ENCODE data around the gene CLTCL1.
"Not testable (repeated sequence)": the region's sequence is repeated elsewhere in the genome, so short reads cannot be mapped to it uniquely, and the experiment has no call there.

CLTCL1 gene

DNA sequence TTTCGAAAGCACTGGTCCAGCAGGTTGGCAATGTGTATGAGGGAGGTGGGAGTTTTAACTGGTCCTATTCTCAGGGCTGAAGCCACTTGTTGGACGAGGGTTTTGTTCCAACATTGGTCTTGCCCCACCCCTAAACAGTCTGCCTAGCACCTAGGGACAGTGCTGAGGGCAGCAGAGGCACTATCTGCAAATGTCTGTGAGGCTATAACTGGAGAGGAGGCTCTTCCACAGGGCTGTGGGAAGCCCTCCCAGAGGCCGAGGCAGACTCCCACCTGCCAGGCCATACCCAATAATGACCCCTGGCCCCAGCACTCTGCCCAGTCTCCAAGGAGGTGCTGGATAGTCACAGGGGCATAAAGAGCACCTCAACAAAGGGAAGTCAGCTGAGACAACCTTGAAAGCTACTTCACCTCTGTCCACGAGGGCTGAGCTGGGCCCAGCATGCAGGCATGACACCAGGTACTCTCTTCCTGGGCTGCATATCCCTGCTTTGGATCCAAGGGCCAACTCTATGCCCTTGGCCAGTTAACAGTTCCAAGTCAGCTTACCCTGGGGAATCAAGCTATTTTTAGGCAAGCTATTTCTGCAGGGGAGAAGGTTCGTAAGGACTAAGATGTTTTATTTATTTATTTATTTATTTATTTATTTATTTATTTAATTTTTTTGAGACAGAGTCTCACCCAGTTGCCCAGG lies 72.8 kb downstream of the CLTCL1 start:
- DNase-seq (ENCODE audit: low read depth in 2 of 2): no peak

DNA sequence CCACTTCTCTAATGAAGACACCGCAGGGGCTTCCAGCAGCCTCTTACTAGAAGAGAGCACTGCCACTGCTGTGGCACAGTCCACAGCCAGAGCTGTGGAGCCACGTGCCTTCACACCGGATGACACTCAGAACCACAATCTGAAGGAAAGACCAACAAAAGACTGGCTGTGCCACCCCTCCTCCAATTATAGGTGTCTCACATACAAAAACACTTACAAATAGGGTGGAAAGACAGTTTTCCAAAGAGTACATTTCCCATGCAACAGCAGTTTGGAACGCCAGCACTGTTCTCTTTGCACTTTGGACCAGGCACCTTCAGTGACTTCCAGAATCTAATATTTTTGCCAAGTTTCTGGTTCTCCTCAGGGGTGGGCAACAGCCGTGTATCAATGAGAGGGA lies 74.9 kb downstream of the CLTCL1 start:
- no peak for DNase-seq (ENCODE audit: low read depth in 2 of 2)

DNA sequence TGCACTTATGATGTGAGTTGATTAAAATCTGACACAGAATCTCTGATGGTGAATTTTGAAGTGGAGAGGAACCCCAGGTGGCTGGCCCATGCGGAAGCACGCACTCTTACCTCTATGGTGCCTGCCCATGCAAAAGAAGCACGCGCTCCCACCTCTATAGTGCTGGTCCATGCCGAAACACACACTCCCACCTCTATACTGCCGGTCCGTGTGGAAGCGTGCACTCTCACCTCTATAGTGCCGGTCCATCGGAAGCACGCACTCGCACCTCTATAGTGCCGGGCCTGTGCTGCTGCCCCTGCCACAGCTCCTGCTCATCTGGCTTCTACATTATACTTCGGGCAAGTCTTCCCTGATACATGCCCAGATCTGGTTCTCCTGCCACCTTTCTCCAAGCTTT lies 76.2 kb downstream of the CLTCL1 start:
- DNase-seq (ENCODE audit: low read depth in 2 of 2): no peak

DNA sequence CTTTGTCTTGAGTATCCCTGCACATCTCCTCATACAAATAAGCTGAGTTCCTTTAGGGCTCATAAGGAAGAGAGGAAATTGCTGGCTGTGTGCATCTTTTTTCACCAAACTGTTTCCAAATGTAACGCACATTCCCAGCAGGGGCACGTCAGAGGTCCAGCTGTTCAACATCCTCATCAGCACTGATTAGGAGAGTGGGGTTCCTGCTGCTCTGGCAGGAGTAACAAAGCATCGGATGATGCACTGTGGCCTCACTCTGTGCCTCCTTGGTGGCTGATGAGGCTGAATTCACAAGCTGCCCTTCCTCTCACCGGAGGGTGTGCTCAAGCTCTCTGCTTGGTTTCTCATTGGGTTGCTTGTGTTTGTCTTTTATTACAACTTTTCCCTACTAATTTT lies 77.4 kb downstream of the CLTCL1 start:
- no peak for DNase-seq (ENCODE audit: low read depth in 2 of 2)

DNA sequence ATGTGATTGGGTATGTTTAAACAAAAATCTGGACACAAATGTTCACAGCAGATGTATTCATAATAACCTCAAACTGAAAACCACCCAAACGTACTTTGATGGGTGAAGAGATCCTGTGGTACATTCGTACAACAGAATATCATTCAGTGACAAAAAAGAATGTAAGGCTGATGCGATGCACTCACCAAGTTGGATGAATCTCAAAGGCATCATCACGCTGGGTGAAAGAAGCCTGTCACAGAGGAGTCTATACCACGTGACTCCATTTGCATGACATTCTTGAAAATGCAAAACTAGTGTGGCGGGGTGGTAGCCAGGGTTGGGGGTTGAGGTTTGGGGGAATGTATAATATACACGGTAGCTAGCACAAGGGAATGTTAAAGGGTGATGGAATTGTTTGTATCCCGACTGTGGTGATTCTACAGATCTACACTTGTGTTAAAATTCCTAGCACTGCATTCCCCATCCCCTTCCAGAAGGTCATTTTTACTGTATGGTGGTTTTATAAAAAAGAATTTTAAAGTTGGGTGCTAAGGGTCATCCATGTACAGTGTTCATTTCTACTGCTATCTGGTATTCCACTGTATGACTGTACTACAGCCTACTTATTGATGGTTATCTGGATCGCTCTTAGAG lies 78.0 kb downstream of the CLTCL1 start:
- DNase-seq (ENCODE audit: low read depth in 2 of 2): no peak

DNA sequence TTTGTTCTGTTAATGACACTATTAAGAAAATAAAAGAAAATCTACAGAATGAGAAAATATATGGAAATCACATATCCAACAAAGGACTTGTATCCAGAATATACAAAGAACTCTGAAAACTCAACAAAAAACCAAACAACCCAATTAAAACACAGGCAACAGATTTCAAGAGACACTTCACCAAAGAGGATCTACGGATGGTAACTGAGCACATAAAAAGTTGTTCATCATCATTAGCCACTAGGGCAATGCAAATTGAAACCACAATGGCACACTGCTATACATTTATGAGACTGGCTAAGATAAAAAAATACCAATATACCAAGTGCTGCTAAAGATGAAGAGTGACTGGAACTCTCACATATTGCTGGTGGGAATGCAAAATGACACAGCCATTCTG lies 78.5 kb downstream of the CLTCL1 start:
- DNase-seq (ENCODE audit: low read depth in 2 of 2): no peak

DNA sequence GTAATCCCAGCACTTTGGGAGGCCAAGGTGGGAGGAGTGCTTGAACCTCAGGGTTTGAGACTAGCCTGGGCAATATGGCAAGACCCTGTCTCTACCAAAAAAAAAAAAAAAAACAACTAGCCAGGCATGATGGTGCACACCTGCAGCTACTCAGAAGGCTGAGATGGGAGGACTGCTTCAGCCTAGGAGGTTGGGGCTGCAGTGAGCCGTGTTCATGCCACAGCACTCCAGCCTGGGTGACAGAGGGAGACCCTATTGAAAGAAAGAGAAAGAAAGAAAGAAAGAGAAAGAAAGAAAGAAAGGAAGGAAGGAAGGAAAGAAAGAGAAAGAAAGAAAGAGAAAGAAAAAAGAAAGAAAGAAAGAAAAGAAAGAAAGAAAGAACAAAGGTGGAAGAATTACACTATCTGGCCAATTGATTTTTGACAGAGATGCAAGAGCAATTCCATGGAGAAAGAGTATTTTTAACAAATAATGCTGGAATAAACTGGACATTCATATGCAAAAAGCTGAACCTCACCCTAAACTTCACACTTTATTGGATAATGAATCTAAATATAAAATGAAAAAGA lies 79.1 kb downstream of the CLTCL1 start:
- no peak for DNase-seq (ENCODE audit: low read depth in 2 of 2)

DNA sequence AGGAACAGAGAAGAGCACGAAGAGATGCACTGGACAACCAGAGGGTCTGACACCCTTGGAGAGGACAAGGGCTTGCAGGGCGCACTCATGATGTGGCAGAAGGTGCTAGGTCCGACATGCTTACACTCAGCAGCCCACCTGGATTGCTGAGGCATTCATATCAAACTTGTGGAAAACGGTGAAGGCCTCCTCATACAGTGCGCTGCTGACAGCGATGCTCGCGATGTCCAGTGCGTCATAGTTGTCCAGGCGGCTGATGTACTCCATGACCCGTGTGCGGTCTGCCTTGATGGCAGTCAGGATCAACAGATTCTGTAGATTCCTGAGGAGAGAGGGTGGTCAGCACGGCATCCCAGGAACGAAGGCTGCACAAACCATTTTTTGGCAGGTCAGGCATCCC lies 81.3 kb downstream of the CLTCL1 start:
- DNase-seq (ENCODE audit: low read depth in 2 of 2): no peak

DNA sequence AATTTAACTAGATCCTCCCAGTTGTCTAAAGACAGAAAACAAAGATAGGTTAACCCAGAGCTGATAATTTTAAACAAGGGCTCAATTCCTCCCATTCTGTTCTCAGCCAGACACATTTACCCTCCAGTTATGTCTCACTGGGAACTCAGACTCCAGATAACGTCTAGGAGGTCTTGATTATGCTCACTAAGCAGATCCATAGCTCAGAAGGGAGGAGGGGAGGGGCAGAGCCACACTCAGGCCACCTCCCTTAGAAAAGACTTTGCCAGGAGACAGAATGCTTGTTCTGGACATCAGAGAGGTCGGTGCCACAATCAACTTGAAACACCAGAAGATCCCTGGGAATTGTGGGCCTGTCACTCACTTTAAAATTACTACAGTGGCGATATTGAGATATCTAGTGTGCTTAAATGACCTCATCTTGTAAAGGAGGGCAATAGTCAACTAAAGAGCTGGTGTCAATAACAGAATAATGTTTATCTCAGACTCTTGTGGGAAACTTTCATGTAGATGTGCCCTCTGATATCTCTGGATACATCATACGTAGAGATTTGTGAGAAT lies 83.2 kb downstream of the CLTCL1 start:
- DNase-seq (ENCODE audit: low read depth in 2 of 2): no peak

DNA sequence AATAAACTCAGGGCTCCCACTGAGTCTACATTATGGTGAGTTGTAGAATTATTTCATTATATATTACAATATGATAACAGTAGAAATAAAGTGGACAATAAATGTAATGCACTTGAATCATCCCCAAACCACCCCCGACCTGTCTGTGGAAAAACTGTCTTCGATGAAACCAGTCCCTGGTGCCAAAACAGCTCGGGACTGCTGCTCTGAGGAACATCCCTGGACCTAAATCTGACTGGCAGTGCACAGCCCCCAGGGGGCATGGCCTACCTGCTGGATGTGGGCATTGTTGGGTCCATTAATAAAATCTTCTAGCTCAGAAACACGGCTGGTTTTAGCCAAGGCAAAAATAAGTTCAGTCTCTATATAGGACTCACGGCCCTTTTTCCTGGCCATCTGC lies 83.6 kb downstream of the CLTCL1 start:
- DNase-seq (ENCODE audit: low read depth in 2 of 2): no peak

DNA sequence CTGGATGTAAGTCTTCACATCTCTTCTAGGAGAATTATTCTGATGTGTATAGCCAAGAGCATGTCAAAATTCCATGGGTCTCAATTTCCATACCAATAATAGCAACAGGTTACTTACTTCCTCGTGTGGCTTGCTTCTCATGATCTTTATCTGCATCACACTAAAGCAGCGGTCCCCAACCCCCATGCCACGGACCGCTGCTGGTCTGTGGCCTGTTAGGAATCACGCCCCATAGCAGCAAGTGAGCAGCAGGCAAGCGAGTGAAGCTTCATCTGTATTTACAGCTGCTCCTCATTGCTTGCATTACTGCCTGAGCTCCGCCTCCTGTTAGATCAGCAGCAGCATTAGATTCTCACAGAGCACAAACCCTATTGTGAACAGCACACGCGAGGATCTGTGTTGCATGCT lies 84.1 kb downstream of the CLTCL1 start:
- no peak for DNase-seq (ENCODE audit: low read depth in 2 of 2)

DNA sequence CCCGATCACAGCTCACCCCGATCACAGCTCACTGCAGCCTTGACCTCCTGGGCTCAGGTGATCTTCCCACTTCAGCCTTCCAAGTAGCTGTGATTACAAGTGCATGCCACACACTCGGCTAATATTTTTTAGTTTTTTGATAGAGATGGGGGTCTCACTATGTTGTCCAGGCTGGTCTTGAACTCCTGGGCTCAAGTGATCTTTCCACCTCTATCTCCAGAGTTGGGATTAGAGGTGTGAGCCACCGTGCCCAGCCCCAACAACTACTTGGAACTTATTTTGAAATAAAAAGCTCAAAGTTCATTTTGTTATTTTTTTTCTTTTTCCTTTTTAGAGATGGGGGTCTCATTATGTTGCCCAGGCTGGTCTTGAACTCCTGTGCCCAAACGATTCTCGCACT lies 85.2 kb downstream of the CLTCL1 start:
- no peak for DNase-seq (ENCODE audit: low read depth in 2 of 2)

DNA sequence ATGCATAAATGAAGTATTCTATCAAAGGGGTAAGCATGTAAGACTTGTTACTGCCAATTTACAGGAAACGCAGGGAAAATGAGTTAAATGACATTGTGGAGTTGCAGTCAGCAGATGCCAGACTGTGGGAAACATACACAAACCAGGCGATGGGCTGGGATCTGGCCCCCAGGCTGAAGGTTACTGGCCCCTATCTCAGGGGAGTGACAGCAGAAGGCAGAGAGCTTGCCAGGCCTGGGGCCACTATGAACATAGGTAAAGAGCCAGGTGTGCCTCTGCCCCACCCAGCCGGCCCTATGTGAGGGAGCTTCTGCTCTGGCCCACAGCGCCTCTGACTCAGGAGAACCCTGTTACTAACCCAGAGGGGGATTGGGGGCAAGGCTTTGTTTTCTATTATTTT lies 86.9 kb downstream of the CLTCL1 start:
- DNase-seq (ENCODE audit: low read depth in 2 of 2): no peak

DNA sequence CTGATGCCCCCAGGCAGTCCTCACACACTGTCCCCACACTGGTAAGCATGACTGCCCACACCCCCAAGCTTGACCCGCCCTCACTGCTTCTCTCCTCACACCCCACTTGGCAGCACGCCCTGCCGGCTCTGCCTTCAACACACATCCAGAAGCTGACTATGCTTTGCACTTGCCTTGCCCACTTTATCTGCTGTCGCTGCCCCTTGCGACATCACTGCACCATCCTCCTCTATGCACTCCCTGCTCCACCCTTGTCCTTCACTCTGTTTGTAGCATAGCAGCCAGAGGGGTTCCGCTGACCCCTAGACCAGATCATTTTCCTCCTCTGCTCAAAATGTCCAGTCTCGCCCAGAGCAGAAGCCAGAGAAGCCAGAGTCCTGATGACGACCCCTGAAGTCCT lies 87.7 kb downstream of the CLTCL1 start:
- DNase-seq (ENCODE audit: low read depth in 2 of 2): no peak

DNA sequence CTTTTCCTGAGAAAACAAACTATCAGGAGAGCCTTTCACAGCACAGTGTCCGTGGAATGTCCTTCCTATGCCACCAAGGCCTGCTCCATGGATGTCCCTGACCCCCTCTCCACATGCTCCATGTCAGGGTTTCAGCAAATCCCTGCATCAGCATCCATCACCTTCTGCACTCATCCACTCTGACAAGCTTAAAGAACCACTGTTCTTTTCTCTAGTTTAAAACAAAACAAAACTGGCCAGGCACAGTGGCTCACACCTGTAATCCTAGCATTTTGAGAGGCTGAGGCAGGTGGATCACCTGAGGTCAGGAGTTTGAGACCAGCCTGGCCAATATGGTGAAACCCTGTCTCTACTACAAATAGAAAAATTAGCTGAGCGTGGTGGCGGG lies 88.7 kb downstream of the CLTCL1 start:
- not testable (repeated sequence) for DNase-seq (ENCODE audit: low read depth in 2 of 2)

DNA sequence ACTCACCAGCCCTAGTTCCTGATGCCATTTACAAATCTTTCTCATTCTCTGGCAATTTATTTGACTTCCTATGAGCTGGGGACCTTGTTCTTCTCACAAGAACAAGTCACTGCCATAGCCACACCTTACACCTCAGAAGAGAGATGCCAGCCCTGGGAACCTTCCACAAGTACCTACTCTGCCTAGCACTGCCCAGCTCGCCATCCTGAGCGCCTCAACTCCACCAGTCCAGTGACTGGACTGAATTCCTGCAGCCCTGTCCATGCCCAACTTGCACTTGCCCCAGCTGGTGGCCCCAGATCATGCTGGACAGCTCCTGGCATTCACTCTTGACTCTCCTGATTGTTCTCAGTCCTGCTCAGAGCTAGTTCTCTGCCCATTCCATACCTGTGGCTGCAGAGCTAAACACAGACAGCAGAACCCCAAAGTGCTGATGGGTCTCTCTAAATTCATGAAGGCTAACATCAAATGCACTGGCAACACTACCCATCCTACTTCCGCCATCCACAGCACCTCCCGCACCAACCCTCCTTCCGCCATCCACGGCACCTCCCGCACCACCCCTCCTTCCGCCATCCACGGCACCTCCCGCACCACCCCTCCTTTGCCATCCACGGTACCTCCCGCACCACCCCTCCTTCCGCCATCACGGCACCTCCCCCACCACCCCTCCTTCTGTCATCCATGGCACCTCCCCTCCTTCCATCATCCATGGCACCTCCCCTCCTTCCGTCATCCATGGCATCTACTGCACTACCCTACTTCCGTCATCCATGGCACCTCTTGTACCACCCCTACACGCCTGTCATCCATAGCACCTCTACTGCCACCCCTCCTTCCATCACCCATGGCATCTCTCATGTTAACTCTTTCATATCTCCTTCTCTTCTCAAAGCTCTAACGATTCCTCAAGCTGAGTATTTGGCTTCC lies 89.4 kb downstream of the CLTCL1 start:
- no peak for DNase-seq (ENCODE audit: low read depth in 2 of 2)

DNA sequence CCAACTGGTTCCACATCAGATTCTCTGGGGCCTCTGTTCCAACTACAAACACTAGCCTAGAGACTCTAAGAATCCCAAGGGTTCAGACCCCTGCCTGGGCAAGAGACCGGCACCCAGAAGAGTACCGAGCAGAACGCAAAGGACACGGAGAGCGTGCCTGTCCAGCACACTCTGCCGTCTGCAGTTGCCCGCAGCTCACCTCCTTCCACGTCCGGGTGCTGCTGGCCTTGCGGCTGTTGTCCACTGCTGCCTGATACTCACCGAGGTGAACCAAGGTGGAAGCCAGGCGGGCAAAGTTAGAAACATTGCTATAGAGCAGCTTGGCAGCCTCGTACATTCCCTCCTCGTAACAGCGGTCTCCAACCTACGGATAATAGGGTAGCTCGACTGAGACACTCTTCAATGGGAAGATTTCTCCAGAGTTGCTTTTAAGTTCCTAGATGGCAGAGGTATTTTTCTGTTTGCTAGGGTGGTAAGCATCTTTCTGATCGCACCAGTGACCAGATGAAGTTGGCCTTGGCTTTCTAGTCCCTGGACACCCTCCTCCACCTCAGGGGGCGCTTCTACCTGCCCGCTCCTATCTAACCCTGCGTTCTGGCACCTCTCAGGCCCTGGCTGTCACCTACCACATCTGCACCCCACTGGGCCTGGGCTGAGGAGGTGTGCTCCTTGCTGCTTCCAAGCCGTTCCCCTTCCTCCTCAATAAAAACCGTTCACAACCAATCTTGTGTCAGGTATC lies 90.2 kb downstream of the CLTCL1 start:
- no peak for DNase-seq (ENCODE audit: low read depth in 2 of 2)

DNA sequence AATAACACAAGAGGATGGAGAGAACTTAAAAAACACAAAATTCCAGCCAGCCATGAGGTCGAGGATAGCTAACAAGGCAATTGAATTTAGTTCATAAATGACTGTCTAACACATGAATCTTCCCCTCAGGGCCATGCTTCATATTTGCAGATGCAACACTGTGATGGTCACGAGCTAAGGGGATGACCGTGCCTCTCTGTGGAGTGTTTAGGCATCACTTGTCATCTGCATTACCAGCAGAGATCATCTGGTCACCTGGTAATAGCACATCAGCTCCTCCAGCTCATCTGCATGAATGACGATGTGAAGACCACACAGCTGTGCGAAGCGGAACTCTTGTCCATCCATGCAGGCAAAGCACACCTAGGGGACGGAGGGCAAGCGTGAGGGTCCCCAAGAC lies 92.0 kb downstream of the CLTCL1 start:
- no peak for DNase-seq (ENCODE audit: low read depth in 2 of 2)

DNA sequence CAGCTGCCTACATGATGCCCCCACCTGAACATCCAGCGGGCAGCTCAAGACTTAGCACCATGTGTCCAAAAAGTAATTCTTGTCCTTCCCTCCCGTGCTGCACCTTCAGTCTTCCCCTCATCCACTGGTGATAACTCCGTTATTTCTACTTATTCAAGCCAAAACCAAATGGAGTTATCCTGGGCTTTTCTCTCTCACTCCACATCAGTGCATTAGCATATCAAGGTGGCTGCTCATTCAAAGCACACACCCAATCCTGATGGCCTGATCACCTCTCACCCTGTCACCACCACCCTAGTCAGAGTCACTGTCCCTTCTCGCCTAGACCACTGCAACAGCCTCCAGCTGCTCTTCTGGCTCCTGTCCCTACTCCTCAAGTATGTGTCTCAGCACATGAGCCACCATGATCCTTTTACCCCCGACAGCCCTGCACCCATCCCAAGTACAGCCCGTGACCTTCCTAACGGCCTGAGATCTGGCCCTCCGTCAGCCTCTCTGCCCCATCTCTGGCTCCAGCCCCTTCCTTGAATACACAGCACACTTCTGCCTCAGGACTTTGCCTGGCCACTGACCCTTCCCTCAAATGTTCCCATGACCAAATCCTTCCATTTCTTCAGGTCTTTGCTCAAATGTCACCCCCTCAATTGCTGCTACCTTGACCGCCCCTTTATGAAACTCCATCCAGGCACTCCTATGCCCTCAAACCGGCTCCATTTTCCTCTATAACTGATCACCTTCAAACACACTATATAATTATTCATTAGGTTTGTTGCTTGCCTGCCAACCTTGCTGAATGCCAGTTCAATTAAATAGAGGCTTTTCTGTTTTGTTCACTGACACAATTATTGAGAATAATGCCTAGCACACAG lies 93.3 kb downstream of the CLTCL1 start:
- DNase-seq (ENCODE audit: low read depth in 2 of 2): no peak

DNA sequence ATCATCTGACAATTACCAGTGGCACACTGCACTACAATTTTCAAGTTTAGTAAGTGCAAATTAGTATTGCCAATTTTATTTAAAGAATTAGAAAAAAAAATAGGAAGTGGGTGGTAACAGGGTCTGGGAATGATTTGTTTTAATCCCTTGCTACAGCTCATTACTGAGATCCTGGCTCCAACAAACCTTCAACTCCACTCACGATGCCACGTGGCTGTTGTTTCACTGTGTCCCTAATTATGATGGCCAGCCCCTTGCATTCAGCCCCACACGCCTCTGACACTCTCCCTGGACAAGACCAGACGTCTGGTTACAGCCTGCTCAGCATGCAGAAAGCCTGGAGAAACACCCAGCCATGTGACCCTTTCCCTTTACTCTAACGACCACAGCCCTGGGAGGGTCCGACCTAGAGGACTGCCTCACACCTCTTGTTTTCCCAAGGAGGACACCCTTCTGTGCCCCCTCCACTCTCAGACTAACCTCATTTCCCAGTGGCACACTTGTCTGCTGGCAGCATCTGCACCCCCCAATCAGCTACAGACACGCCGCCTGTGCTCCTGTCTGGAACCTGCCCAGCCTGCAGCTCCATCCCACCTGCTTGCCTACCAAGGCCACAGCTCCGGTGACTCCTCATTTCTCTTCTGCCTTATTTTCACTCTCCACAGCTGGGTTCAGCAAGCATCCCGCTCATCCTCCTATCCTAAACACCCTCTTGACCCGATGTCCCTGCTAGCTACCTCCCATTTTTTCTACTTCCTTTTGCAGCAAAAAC lies 94.5 kb downstream of the CLTCL1 start:
- no peak for DNase-seq (ENCODE audit: low read depth in 2 of 2)

All from stimulated activated CD8-positive, alpha-beta memory T cell treated with anti-CD3 and anti-CD28 coated beads, Interleukin-7, amount 100 ng/mL, for 4 hours (primary cell).